Right lobe of liver (tissue), 4 donors: ENCODE data around the gene B3GAT1.

Experiments
- CTCF ChIP-seq, 4 donors: fragments of 200-600 bp in 3 of 4; fragments of 450-650 bp in 1 of 4; IDR thresholded peaks; one replicate each; pipeline versions ENCODE4 v1.5.1 to v1.8.0; 2016 to 2022; ENCODE audit warnings: antibody characterized with exemption in 4 of 4, mild to moderate bottlenecking in 2 of 4
- POLR2A ChIP-seq: fragments of 450-650 bp; IDR thresholded peaks from one replicate; pipeline ENCODE4 v1.6.1; 2017; ENCODE audit warnings: antibody characterized with exemption, mild to moderate bottlenecking
- donor health status: DM: no; HTN: no; CAD: no.
- donor health status: DM: no; HTN: no; CAD: no.
- donor health status: DM: no; HTN: yes; CAD: no.

- TF ChIP-seq CTCF (IDR thresholded peaks at IDR 0.05) (no peak), POLR2A (no peak)
Observed at GRCh38 chr11:134385171-134385570, 26.9 kb downstream of the B3GAT1 start.
